NCI-H774 (cell line): ENCODE data around the gene IL2RG.

Experiments used
- DNase-seq: peaks from one replicate; lab custom pipeline; 2025; lab: John Stamatoyannopoulos, UW

IL2RG gene

GRCh38 chrX:71107762-71108360, 3.5 kb downstream of the IL2RG start:
- no peak for DNase-seq

GRCh38 chrX:71107245-71107644, 4.1 kb downstream of the IL2RG start:
- no peak for DNase-seq

GRCh38 chrX:71106427-71106826, 5.0 kb downstream of the IL2RG start, which contains the start of gene CXorf65:
Gene CXorf65 (minus strand): TSS chrX:71106740. CDS start chrX:71106556, 184 bp downstream.
- DNase-seq = no peak

- DNase-seq = no peak
Observed at GRCh38 chrX:71105628-71106027, 5.7 kb downstream of the IL2RG start.

GRCh38 chrX:71103110-71103983, 8.0 kb downstream of the IL2RG start:
- no peak for DNase-seq

- no peak for DNase-seq
Observed at GRCh38 chrX:71102292-71102691, 9.1 kb downstream of the IL2RG start.

GRCh38 chrX:71100581-71101505, 10.5 kb downstream of the IL2RG start:
- DNase-seq = no peak

GRCh38 chrX:71099736-71100135, 11.6 kb downstream of the IL2RG start:
- DNase-seq = no peak

- no peak for DNase-seq
Observed at GRCh38 chrX:71098951-71099506, 12.3 kb downstream of the IL2RG start.

GRCh38 chrX:71098302-71098701, 13.1 kb downstream of the IL2RG start:
- DNase-seq = no peak

GRCh38 chrX:71096760-71097032, 14.7 kb downstream of the IL2RG start:
- DNase-seq = no peak

GRCh38 chrX:71095981-71096759, 15.2 kb downstream of the IL2RG start:
- no peak for DNase-seq

GRCh38 chrX:71095555-71095980, 15.8 kb downstream of the IL2RG start, which contains the start of gene FOXO4:
Gene FOXO4 (plus strand): TSS chrX:71095851. CDS start chrX:71096529, 678 bp downstream.
- DNase-seq = peak; percentile 65

- no peak for DNase-seq
Observed at GRCh38 chrX:71095033-71095432, 16.3 kb downstream of the IL2RG start.

GRCh38 chrX:71091263-71091662, 20.1 kb downstream of the IL2RG start:
- no peak for DNase-seq

- no peak for DNase-seq
Observed at GRCh38 chrX:71085900-71086299, 25.5 kb downstream of the IL2RG start.

- DNase-seq = no peak
Observed at GRCh38 chrX:71082822-71083221, 28.6 kb downstream of the IL2RG start.

GRCh38 chrX:71082124-71082647, 29.2 kb downstream of the IL2RG start:
- DNase-seq = no peak

GRCh38 chrX:71081330-71082123, 29.9 kb downstream of the IL2RG start:
- DNase-seq = no peak

GRCh38 chrX:71070531-71070930, 40.8 kb downstream of the IL2RG start:
- no peak for DNase-seq
